GM12865 (cell line): Measurements from ENCODE around the gene G6PC1.
"Not testable (repeated sequence)": the region's sequence is repeated elsewhere in the genome, so short reads cannot be mapped to it uniquely, and the experiment has no call there.

Source experiments
- DNase-seq: peaks from one replicate; pipeline ENCODE4 v3.0.0; 2010; ENCODE audit warnings: low read depth
- H3K4me3 ChIP-seq: 2 replicates; pipeline ENCODE4 v1.5.1; 2011; ENCODE audit warnings: mild to moderate bottlenecking, low read depth, low read length, control low read depth
- CTCF ChIP-seq: IDR thresholded peaks from 2 replicates; pipeline ENCODE4 v1.5.1; 2011; ENCODE audit warnings: low read length, control low read depth, low read depth, inconsistent platforms; ENCODE audit not compliant: insufficient read depth; ENCODE audit errors: missing control alignments

Gene G6PC1

DNA sequence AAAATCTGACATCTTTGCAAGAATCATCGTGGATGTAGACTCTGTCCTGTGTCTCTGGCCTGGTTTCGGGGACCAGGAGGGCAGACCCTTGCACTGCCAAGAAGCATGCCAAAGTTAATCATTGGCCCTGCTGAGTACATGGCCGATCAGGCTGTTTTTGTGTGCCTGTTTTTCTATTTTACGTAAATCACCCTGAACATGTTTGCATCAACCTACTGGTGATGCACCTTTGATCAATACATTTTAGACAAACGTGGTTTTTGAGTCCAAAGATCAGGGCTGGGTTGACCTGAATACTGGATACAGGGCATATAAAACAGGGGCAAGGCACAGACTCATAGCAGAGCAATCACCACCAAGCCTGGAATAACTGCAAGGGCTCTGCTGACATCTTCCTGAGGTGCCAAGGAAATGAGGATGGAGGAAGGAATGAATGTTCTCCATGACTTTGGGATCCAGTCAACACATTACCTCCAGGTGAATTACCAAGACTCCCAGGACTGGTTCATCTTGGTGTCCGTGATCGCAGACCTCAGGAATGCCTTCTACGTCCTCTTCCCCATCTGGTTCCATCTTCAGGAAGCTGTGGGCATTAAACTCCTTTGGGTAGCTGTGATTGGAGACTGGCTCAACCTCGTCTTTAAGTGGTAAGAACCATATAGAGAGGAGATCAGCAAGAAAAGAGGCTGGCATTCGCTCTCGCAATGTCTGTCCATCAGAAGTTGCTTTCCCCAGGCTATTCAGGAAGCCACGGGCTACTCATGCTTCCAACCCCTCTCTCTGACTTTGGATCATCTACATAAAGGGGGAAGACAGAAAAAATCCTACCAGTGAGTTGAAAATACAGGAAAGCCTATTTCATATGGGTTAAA is at the start of gene G6PC1:
Gene G6PC1, plus strand, starts transcription at position 340 of the 872 bp plus-strand sequence. Its CDS starts 78 bp downstream, at position 418.
- no peak for DNase-seq
- TF ChIP-seq CTCF = no peak
- no peak within 1 kb of the TSS for H3K4me3 ChIP-seq

DNA sequence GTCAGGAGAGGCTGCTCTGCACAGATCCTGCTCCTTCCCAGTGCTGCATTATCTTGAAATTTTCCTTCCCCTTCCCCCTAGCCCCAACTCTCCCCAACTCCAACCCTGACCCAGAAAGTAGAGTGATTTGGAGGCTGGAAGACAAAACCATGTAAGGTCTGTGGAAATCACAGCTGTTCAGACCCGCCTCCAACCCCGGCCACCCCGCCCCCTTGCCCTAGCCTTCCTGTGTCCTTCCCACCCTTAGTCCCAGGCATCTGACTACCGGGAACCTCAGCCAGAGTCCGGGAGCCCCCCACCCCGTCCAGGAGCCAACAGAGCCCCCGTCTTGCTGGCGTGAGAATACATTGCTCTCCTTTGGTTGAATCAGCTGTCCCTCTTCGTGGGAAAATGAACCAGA is 49.6 kb upstream of the G6PC1 start, which contains the start of gene AOC3:
Gene AOC3, plus strand, starts transcription at position 246 of the 400 bp plus-strand sequence. Its CDS starts 145 bp downstream, at position 391.
- H3K4me3 ChIP-seq = no peak within 1 kb of the TSS
- TF ChIP-seq CTCF = no peak
- no peak for DNase-seq

GRCh38 chr17:42851371-42852240 is 49.0 kb upstream of the G6PC1 start:
- H3K4me3 ChIP-seq, DNase-seq: not testable (repeated sequence)

DNA sequence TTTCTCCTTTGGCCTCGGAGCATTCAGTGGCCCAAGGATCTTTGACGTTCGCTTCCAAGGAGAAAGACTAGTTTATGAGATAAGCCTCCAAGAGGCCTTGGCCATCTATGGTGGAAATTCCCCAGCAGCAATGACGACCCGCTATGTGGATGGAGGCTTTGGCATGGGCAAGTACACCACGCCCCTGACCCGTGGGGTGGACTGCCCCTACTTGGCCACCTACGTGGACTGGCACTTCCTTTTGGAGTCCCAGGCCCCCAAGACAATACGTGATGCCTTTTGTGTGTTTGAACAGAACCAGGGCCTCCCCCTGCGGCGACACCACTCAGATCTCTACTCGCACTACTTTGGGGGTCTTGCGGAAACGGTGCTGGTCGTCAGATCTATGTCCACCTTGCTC is 48.2 kb upstream of the G6PC1 start:
- no peak for DNase-seq
- no peak overlapping the region for H3K4me3 ChIP-seq
- TF ChIP-seq CTCF = no peak

DNA sequence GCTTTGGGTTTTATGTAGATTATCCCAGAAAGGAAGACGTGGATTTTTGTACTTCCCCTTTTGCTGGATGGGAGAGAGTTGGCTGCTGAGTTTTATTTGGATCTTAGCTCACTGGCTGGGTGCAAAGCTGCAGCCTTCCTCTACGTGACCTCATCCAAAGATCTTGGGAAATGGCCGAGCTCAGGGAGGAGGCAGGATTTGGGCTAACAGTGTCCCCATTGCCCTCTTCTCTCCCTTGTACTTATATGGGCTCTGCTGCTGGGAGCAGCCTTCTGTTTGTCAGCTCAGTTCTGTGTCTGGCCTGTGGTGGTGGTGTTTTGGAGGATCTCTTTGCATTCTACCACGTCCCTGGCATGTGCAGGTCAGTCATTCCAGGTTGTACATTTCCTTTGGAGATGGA is 47.6 kb upstream of the G6PC1 start:
- no peak for DNase-seq

DNA sequence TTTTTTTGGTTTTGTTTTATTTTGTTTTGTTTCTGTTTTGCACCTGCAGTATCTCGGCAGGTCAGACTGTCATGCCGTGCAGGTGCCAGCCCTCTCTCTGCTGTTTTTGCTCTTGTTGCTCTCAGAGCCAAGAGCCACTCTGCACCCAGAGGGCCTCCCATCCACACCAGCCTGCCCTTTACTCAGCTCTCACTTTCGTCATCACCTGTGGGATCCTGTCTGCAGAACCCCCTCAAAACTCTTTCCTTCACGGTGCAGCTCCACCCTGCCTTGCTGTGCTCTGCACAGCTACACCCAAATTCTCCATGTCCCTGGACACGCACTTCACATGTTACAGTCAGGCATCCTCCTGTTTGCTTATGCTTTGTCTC is 47.0 kb upstream of the G6PC1 start:
- DNase-seq = no peak
- H3K4me3 ChIP-seq = no peak overlapping the region
- no peak for TF ChIP-seq CTCF

More for the DNA sequence above, 47.6 kb upstream of the G6PC1 start:
- H3K4me3 ChIP-seq = no peak overlapping the region
- TF ChIP-seq CTCF = no peak
